Muscle of back (tissue), 11 donors: Measurements from ENCODE around the gene PKP4. TPM values are rescaled to one million over a fixed set of nuclear protein-coding genes. Genes with fewer than 3 reads are reported as not detected.
"Not testable (repeated sequence)": the region's sequence is repeated elsewhere in the genome, so short reads cannot be mapped to it uniquely, and the experiment has no call there.

Experiments
- DNase-seq, 3 donors: peaks; one replicate each; pipeline versions ENCODE4 v3.0.0 to v3.0.0-alpha.2; 2013
- polyA plus RNA-seq, 10 donors: library from polyadenylated mRNA; unstranded; fragments of 120-200 nt; gene quantifications; one replicate each; pipeline ENCODE4 v1.2.1, GENCODE V29; 2013; ENCODE audit not compliant: insufficient read length in 10 of 10

The PKP4 gene
- polyA plus RNA-seq, 10 donors, result 22.5 to 40.8 (median 27.9) TPM

DNA sequence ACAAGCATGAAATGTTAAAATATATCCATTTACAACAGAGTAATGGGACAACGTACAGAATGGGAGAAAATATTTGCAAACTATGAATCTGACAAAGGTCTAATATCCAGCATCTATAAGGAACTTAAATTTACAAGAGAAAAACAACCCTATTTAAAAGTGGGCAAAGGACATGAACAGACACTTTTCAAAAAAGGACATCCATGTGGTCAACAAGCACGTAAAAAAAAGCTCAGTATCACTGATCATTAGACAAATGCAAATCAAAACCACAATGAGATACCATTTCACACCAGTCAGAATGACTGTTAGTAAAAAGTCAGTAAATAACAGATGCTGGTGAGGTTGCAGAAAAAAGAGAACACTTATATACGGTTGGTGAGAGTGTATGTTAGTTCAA, 16.1 kb downstream of the PKP4 start:
- not testable (repeated sequence) for DNase-seq

- not testable (repeated sequence) for DNase-seq
Observed at GRCh38 chr2:158473300-158473699, 16.5 kb downstream of the PKP4 start.

DNA sequence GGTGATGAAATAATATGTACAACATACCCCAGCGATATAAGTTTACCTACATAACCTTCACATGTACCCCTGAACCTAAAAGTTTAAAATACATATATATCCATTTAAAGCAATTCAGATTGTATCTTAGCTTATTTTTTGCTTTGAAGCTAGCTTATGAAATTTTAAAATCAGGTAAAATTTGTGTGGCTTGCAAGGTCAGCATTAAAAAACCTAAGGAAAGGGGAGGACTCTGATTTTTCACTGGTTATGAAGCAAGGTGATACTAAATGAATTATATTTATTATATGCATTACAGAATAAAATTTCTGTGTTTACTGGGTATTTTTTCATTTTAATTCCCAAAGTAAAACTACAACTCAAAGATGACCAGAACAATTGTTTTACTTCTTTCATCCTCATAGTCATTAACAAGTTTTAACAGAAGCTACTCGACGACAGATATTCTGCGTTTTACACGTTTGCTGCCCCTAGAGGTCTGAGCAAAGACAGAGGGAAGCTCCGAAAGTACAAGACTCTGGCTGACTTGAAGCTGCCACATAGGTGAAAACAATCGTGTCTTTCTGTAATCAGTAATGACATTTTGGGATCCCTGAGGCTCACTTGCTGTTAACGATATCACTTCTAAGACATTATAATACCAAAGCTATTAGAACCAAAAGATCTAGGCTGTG, 17.1 kb downstream of the PKP4 start:
- DNase-seq, result no peak

GRCh38 chr2:158474526-158475011, 17.8 kb downstream of the PKP4 start:
- not testable (repeated sequence) for DNase-seq

DNA sequence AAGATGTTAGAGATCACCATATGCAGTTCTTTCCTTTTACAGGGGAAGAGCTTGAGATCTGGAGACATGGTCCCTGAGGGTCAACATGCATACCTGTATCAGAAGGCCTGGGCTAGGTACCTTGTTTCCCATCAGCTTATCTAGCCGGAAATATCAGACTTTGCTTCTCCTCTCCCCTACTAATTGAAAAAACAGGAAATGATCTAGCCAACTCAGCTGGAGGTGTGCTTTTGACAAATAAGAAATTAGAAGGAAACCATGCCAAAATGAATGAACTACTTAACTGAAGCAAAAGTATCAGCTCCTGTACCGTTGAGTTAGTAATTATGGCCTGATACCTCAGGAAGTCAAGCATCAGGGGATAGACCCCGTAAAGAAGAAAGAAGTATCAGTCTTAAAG, 20.4 kb downstream of the PKP4 start:
- DNase-seq, result no peak

DNA sequence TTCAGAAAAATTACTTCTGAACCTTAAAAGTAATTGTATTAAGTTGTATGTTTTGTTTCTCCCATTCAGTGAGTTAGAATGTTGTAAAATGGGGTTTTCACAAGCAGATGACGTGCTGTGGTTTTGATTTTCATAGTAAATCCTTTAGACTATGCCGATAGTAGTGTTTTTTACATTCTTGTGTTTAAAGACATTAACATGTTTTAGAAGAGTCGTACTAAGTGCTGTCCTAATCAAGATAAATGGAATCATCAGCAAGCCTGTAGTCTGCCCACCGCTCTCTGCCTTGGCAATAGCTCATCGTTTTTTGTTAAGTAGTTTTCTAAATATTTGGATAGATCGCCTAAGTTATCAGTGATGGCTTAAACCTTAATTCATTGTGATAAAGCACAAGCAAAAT, 21.5 kb downstream of the PKP4 start:
- no peak for DNase-seq

DNA sequence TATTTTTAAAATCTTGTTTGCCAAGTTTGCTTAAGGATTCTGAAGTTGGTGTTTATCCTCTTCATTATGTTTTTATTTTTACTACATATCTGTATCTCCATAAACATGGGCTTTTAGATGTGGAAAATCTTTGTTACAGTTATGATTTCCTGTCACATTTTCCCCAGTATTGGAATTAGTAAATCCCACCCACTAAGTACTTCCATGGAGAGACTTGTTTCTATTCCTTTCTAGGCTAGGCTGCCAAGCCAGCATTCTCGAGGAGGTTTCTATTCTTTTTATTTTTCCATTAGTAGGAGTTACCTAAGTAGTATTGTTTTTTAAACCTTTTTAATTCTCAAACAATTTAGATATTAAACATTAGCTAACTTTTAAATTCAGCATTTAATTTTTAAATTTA, 22.1 kb downstream of the PKP4 start:
- DNase-seq, result peak in 1 of 3 donors; percentile 38

GRCh38 chr2:158481116-158481515, 24.4 kb downstream of the PKP4 start:
- no peak for DNase-seq

GRCh38 chr2:158482594-158482993, 25.8 kb downstream of the PKP4 start:
- no peak for DNase-seq

- DNase-seq, result no peak
Observed at GRCh38 chr2:158484892-158485556, 28.3 kb downstream of the PKP4 start.

GRCh38 chr2:158486150-158486969, 29.6 kb downstream of the PKP4 start:
- DNase-seq, result no peak

- no peak for DNase-seq
Observed at GRCh38 chr2:158486970-158487325, 30.2 kb downstream of the PKP4 start.

DNA sequence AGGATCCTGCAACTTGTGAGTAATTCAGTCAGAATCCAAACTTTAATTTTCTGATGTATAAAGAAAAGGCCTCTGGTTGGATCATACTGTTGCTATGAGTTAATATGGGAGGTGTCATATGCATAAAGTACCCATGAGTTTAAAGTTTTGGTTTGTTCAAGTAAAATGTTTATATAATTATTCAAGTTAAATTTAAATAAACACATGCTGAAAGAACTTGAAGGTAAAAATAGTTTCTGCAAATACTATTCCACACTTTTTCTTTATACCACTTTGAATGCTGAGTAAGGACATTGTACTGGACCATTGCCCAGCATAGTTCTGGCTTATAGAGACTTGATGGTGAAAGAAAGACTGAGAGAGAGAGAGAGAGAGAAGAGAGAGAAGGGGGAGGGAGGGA, 30.7 kb downstream of the PKP4 start:
- peak in 2 of 3 donors; percentile 58 to 66 for DNase-seq

DNA sequence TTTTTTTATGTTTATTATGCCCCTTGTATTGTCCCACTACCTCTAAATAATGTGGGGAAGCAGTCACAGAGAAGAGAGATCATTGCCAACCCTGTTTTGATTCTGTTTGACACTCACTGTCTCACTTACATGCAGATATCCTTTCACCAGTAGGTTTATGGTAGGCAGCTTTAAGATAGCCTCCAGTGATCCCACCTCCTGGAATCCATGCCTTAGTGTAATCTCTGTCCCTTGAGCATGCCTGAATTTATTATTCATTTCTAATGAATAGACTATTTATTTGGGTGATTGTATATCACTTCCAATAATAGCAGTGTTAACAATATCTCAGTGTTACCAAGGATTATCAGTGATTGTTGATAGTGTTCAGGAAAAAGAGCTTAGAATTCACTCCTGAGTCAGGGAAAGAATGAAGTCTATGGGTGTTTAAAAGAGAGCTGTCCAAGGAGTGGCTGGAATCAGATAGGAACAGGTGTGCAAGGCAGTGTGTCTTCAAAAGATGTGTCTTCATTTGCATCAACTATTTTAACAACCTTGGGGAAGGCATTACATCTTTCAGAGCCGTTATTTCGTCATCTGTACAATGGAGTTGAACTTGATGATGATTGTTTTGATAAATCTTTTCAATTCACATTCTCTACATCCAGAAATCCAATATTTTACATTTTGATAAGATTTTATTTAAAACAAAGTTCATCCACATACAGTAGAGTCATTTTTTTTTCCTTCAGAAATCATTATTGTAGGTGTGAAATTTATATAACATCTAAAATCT, 31.9 kb downstream of the PKP4 start:
- no peak for DNase-seq

- no peak for DNase-seq
Observed at GRCh38 chr2:158489366-158490112, 32.8 kb downstream of the PKP4 start.

DNA sequence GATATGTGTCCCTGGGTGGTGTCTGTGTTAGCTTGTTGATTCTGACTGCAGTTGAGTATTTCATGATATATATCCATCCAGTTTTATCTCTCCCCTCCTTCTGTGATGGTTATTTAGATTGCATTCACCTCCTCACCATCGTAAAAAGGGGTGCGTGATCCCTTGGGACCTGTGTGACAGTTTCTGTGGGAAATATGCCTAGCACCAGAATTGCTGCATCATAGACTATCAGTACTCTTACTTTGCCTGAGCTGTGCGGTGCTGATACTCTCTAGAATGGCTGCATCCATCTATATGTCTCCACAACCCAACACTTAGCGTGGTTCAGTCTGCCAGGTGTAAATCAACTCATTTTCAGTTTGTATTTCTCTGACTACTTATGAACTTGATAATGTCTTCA, 34.3 kb downstream of the PKP4 start:
- no peak for DNase-seq

- no peak for DNase-seq
Observed at GRCh38 chr2:158493458-158493857, 36.7 kb downstream of the PKP4 start.

GRCh38 chr2:158495175-158495574, 38.4 kb downstream of the PKP4 start:
- peak in 1 of 3 donors; percentile 53 for DNase-seq

GRCh38 chr2:158496986-158497385, 40.2 kb downstream of the PKP4 start:
- no peak for DNase-seq

DNA sequence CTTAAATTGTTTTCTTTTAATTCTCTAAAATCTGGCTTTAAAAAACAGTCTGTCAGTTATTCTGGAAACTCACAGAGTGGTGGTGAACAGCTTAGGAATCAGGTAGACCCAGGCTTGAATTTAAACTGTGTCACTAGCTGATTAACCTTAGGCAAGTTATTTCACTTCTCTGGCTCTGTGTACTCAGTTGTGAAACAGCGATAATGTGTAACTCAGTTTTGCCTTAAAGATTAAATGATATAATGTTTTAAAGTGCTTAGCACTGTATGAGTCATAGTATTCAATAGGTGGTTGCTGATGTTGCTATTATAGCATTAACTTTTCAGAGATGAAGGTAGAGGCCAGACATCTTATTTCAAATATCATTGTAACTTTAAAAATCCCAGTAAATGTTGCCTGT, 40.7 kb downstream of the PKP4 start:
- DNase-seq, result no peak
